Neural progenitor cell (in vitro differentiated cells): Measurements from ENCODE around the gene TARBP1. TPM values are rescaled to one million over a fixed set of nuclear protein-coding genes. Genes with fewer than 3 reads are reported as not detected.

Source experiments
- DNase-seq: peaks from one replicate; pipeline ENCODE4 v3.0.0-alpha.2; 2016; ENCODE audit warnings: low spot score
- H2AFZ ChIP-seq: fragments of 200-600 bp; sonication (generic); replicated peaks from 2 replicates; pipeline ENCODE4 v1.6.1; 2016; ENCODE audit warnings: antibody characterized with exemption
- H3F3A ChIP-seq: fragments of 200-600 bp; sonication (generic); 2 replicates; pipeline ENCODE4 v1.6.1; 2016; ENCODE audit warnings: antibody characterized with exemption, low read depth
- H3K27ac ChIP-seq: fragments of 200-600 bp; sonication (generic); 2 replicates; pipeline ENCODE4 v1.5.1; 2016; ENCODE audit warnings: mild to moderate bottlenecking
- H3K27me3 ChIP-seq: fragments of 200-600 bp; sonication (generic); 2 replicates; pipeline ENCODE4 v1.6.1; 2016; ENCODE audit warnings: mild to moderate bottlenecking, moderate library complexity
- H3K36me3 ChIP-seq: fragments of 200-600 bp; sonication (generic); 2 replicates; pipeline ENCODE4 v1.5.1; 2016
- H3K4me1 ChIP-seq: fragments of 200-600 bp; sonication (generic); 2 replicates; pipeline ENCODE4 v1.6.1; 2016; ENCODE audit warnings: mixed run types
- H3K4me2 ChIP-seq: fragments of 200-600 bp; sonication (generic); 2 replicates; pipeline ENCODE4 v1.6.1; 2016
- H3K4me3 ChIP-seq: fragments of 200-600 bp; sonication (generic); 2 replicates; pipeline ENCODE4 v1.5.1; 2016
- H3K79me2 ChIP-seq: fragments of 200-600 bp; sonication (generic); 2 replicates; pipeline ENCODE4 v1.6.1; 2016; ENCODE audit warnings: low read depth
- H3K9ac ChIP-seq: fragments of 200-600 bp; sonication (generic); 2 replicates; pipeline ENCODE4 v1.6.1; 2016
- H3K9me3 ChIP-seq: fragments of 200-600 bp; sonication (generic); 2 replicates; pipeline ENCODE4 v1.5.1; 2016; ENCODE audit warnings: low read depth
- H4K20me1 ChIP-seq: fragments of 200-600 bp; sonication (generic); 2 replicates; pipeline ENCODE4 v1.6.1; 2016; ENCODE audit warnings: low read depth
- H3K27ac Mint-ChIP-seq: 3 replicates; pipeline ENCODE4 v1.8.0; 2021; ENCODE audit warnings: mixed read lengths
- H3K27me3 Mint-ChIP-seq: 2 replicates; pipeline ENCODE4 v1.8.0; 2022; ENCODE audit warnings: low read depth, mild to moderate bottlenecking, inconsistent platforms, moderate library complexity, mixed read lengths; ENCODE audit not compliant: insufficient read depth
- H3K36me3 Mint-ChIP-seq: 3 replicates; pipeline ENCODE4 v1.8.0; 2021; ENCODE audit warnings: mixed read lengths
- H3K4me1 Mint-ChIP-seq: 3 replicates; pipeline ENCODE4 v1.8.0; 2021; ENCODE audit warnings: mixed read lengths
- H3K4me3 Mint-ChIP-seq: 3 replicates; pipeline ENCODE4 v1.8.0; 2021; ENCODE audit warnings: mild to moderate bottlenecking, moderate library complexity, mixed read lengths
- H3K9me3 Mint-ChIP-seq: 3 replicates; pipeline ENCODE4 v1.8.0; 2020; ENCODE audit warnings: mixed read lengths
- CTCF ChIP-seq: fragments of 200-600 bp; sonication (generic); IDR thresholded peaks from 2 replicates; pipeline ENCODE4 v1.5.1; 2017; ENCODE audit warnings: antibody characterized with exemption, mild to moderate bottlenecking
- EZH2 ChIP-seq: fragments of 200-600 bp; sonication (generic); IDR thresholded peaks from 2 replicates; pipeline ENCODE4 v1.6.1; 2017; ENCODE audit warnings: antibody characterized with exemption, mild to moderate bottlenecking, moderate library complexity
- EZH2phosphoT487 ChIP-seq: fragments of 200-600 bp; sonication (generic); IDR thresholded peaks from 2 replicates; pipeline ENCODE4 v1.6.1; 2017; ENCODE audit warnings: antibody characterized with exemption
- total RNA-seq: library from RNA; depleted of rRNA; stranded (reverse); fragments of >200 nt; gene quantifications from 2 replicates; pipeline ENCODE4 v1.2.3, GENCODE V29; 2015; ENCODE audit warnings: low replicate concordance

The TARBP1 gene
- total RNA-seq, 1 donor from 2014 or later: 99.0 TPM

- Histone ChIP-seq H3K79me2 (peaks cover 16% of the 10 kb centered on the region), H3K36me3 (peaks cover 2% of the 10 kb centered on the region), H3K27me3 (no peaks in the 10 kb centered on the region), H3K4me3 (no peak overlapping the region), H3K27ac (no peak overlapping the region), H3F3A (no peaks in the 10 kb centered on the region), H3K9ac (no peak overlapping the region), H3K4me2 (no peak overlapping the region), H3K4me1 (no peaks in the 10 kb centered on the region), H2AFZ (no peak overlapping the region), H3K9me3 (no peaks in the 10 kb centered on the region), H4K20me1 (no peaks in the 10 kb centered on the region)
- H3K27ac Mint-ChIP-seq: no peak overlapping the region
- peaks cover 34% of the 10 kb centered on the region for H3K36me3 Mint-ChIP-seq
- H3K27me3 Mint-ChIP-seq: no peaks in the 10 kb centered on the region
- H3K4me1 Mint-ChIP-seq: no peaks in the 10 kb centered on the region
- no peak overlapping the region for H3K4me3 Mint-ChIP-seq
- H3K9me3 Mint-ChIP-seq: peaks cover 14% of the 10 kb centered on the region
- TF ChIP-seq EZH2: no peak
- no peak for DNase-seq
These were observed 43.4 kb downstream of the TARBP1 start for GRCh38 chr1:234435620-234436019.

- H3K9ac ChIP-seq: no peak overlapping the region
- no peaks in the 10 kb centered on the region for H3K27me3 ChIP-seq
- no peak overlapping the region for H3K27ac ChIP-seq
- H3K79me2 ChIP-seq: peaks cover 7% of the 10 kb centered on the region
- no peaks in the 10 kb centered on the region for H4K20me1 ChIP-seq
- Mint-ChIP-seq H3K9me3 (peaks cover 6% of the 10 kb centered on the region), H3K4me1 (no peaks in the 10 kb centered on the region), H3K27ac (no peak overlapping the region), H3K27me3 (no peaks in the 10 kb centered on the region), H3K36me3 (peaks cover 28% of the 10 kb centered on the region), H3K4me3 (no peak overlapping the region)
- DNase-seq: no peak
- H3K9me3 ChIP-seq: no peaks in the 10 kb centered on the region
- H3K36me3 ChIP-seq: no peaks in the 10 kb centered on the region
- no peak overlapping the region for H3K4me2 ChIP-seq
- no peak for TF ChIP-seq CTCF
- no peak for TF ChIP-seq EZH2
- TF ChIP-seq EZH2phosphoT487: no peak
- H3K4me1 ChIP-seq: no peaks in the 10 kb centered on the region
- no peak overlapping the region for H3K4me3 ChIP-seq
- no peaks in the 10 kb centered on the region for H3F3A ChIP-seq
- no peak overlapping the region for H2AFZ ChIP-seq
These were observed 44.3 kb downstream of the TARBP1 start for GRCh38 chr1:234434706-234435105.

- Histone ChIP-seq H3K79me2 (no peaks in the 10 kb centered on the region), H3K27ac (no peak overlapping the region), H4K20me1 (no peaks in the 10 kb centered on the region), H3F3A (no peaks in the 10 kb centered on the region), H3K4me2 (no peak overlapping the region), H3K9me3 (no peaks in the 10 kb centered on the region), H3K4me1 (no peaks in the 10 kb centered on the region), H3K4me3 (no peak overlapping the region), H3K27me3 (no peaks in the 10 kb centered on the region), H2AFZ (no peak overlapping the region), H3K9ac (no peak overlapping the region), H3K36me3 (peaks cover 6% of the 10 kb centered on the region)
- DNase-seq: no peak
- Mint-ChIP-seq H3K4me1 (no peaks in the 10 kb centered on the region), H3K4me3 (no peak overlapping the region), H3K36me3 (peaks cover 21% of the 10 kb centered on the region), H3K27me3 (peaks cover 2% of the 10 kb centered on the region), H3K9me3 (no peaks in the 10 kb centered on the region), H3K27ac (no peak overlapping the region)
- TF ChIP-seq EZH2phosphoT487 (no peak), EZH2 (no peak), CTCF (no peak)
These were observed 45.3 kb downstream of the TARBP1 start for GRCh38 chr1:234433563-234434285.

GRCh38 chr1:234431255-234431654, 47.7 kb downstream of the TARBP1 start:
- H3K36me3 Mint-ChIP-seq: peaks cover 13% of the 10 kb centered on the region
- Histone ChIP-seq H4K20me1 (no peaks in the 10 kb centered on the region), H3K4me1 (no peaks in the 10 kb centered on the region), H3K27ac (no peak overlapping the region), H3F3A (no peaks in the 10 kb centered on the region), H3K4me3 (no peak overlapping the region), H3K4me2 (no peak overlapping the region), H3K9me3 (no peaks in the 10 kb centered on the region), H2AFZ (no peak overlapping the region), H3K36me3 (peaks cover 10% of the 10 kb centered on the region), H3K79me2 (no peaks in the 10 kb centered on the region), H3K9ac (no peak overlapping the region), H3K27me3 (no peaks in the 10 kb centered on the region)
- peaks cover 2% of the 10 kb centered on the region for H3K27me3 Mint-ChIP-seq
- no peak for DNase-seq
- no peak overlapping the region for H3K4me3 Mint-ChIP-seq
- no peaks in the 10 kb centered on the region for H3K4me1 Mint-ChIP-seq
- TF ChIP-seq EZH2 (no peak), CTCF (no peak), EZH2phosphoT487 (no peak)
- no peak overlapping the region for H3K27ac Mint-ChIP-seq
- no peaks in the 10 kb centered on the region for H3K9me3 Mint-ChIP-seq
